GM12864 (cell line): ENCODE data around the gene CELA2B.
"Not testable (repeated sequence)": the region's sequence is repeated elsewhere in the genome, so short reads cannot be mapped to it uniquely, and the experiment has no call there.

ENCODE experiments used
- DNase-seq: peaks from one replicate; pipeline ENCODE4 v3.0.0-alpha.2; 2011; ENCODE audit warnings: low read depth
- H3K4me3 ChIP-seq: 2 replicates; pipeline ENCODE4 v1.5.1; 2011; ENCODE audit warnings: mild to moderate bottlenecking, low read depth, low read length, control low read depth
- CTCF ChIP-seq: IDR thresholded peaks from 2 replicates; pipeline ENCODE4 v1.5.1; 2011; ENCODE audit warnings: low read depth, mild to moderate bottlenecking, moderate library complexity, low read length, control low read depth, inconsistent platforms; ENCODE audit errors: missing control alignments

The CELA2B gene

GRCh38 chr1:15509586-15509985, 33.7 kb downstream of the CELA2B start:
- no peak for DNase-seq
- TF ChIP-seq CTCF: no peak
- H3K4me3 ChIP-seq: no peak overlapping the region

- H3K4me3 ChIP-seq: no peak overlapping the region
- no peak for TF ChIP-seq CTCF
- no peak for DNase-seq
Measured at GRCh38 chr1:15510611-15511405, 34.9 kb downstream of the CELA2B start.

GRCh38 chr1:15513192-15513591, 37.3 kb downstream of the CELA2B start:
- TF ChIP-seq CTCF: no peak
- DNase-seq: no peak
- no peak overlapping the region for H3K4me3 ChIP-seq

GRCh38 chr1:15513919-15514318, 38.0 kb downstream of the CELA2B start:
- H3K4me3 ChIP-seq: no peak overlapping the region
- TF ChIP-seq CTCF: no peak
- DNase-seq: no peak

GRCh38 chr1:15514557-15514956, 38.7 kb downstream of the CELA2B start:
- DNase-seq, H3K4me3 ChIP-seq: not testable (repeated sequence)

GRCh38 chr1:15515022-15515663, 39.2 kb downstream of the CELA2B start:
- DNase-seq: no peak

GRCh38 chr1:15519625-15520024, 43.7 kb downstream of the CELA2B start:
- TF ChIP-seq CTCF: no peak
- no peak overlapping the region for H3K4me3 ChIP-seq
- DNase-seq: no peak

More at GRCh38 chr1:15515022-15515663, 39.2 kb downstream of the CELA2B start:
- no peak overlapping the region for H3K4me3 ChIP-seq
- TF ChIP-seq CTCF: no peak

- H3K4me3 ChIP-seq, DNase-seq: not testable (repeated sequence)
Measured at GRCh38 chr1:15521206-15521906, 45.5 kb downstream of the CELA2B start.
